GM13977 (cell line): ENCODE data around the gene GATM.

Experiments
- DNase-seq: peaks from one replicate; pipeline ENCODE4 v3.0.0; 2012; ENCODE audit warnings: low spot score
- in situ Hi-C: fragments of 300-500 bp; cut with MboI; formaldehyde crosslinking; loops from one replicate; pipeline ENCODE4 v1.12.0; 2022; ENCODE audit warnings: low sequenced_read_pairs, low pct_unique_long_range_greater_than_20kb, mixed read lengths, inconsistent platforms; ENCODE audit not compliant: unreplicated experiment
- TF ChIP-seq, protein P1 (sequence below): IDR thresholded peaks from 2 replicates; pipeline ENCODE4 v1.5.1; 2012; ENCODE audit warnings: mild to moderate bottlenecking, control low read depth; ENCODE audit not compliant: insufficient read depth; ENCODE audit errors: extremely low read depth, missing control alignments

The GATM gene, protein sequence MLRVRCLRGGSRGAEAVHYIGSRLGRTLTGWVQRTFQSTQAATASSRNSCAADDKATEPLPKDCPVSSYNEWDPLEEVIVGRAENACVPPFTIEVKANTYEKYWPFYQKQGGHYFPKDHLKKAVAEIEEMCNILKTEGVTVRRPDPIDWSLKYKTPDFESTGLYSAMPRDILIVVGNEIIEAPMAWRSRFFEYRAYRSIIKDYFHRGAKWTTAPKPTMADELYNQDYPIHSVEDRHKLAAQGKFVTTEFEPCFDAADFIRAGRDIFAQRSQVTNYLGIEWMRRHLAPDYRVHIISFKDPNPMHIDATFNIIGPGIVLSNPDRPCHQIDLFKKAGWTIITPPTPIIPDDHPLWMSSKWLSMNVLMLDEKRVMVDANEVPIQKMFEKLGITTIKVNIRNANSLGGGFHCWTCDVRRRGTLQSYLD

DNA sequence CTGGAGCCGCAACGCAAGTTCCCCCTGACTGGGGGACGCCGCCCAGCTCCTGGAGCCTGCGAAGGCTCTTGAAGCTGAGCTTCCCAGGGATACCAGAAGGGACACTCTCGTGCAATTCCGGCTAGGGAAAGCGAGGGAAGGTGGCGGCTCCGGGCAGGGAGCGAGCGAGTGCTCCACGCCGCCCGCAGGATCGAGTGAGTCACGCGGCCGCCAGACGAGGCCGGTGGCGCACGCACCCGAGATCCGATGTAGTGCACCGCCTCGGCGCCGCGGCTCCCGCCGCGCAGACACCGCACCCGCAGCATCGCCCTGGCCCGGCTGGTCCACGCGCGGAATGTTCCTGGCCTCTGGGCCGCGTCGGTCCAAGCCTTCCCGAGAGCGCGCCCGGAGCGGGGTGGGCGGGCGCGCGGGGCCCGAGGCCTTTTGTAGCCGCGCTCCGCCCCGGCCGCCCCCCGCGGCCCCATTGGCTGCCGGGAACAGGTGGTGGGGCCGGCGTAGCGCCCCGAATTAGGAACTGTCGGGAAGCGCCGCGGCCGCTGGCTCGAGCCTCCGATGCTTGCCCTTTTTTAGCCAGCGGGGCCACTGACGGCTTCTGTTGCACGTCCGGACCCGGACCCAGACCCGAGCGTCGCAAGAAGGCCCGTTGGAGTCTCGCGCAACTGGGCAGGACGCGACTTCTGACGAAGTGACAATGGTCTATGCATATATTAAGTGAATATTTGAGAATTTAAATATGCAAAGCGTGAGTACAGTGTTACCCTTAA lies at the start of gene GATM:
Gene GATM, minus strand, starts transcription at position 396 of the 764 bp plus-strand sequence. Its CDS starts 91 bp downstream, at position 305.
- in situ Hi-C loops, result loop anchor here (25.0 kb wide), 1 partner anchor 166 kb away; no protein-coding TSS in a partner anchor
- peak; percentile 91 for DNase-seq
- TF ChIP-seq, protein P1, sequence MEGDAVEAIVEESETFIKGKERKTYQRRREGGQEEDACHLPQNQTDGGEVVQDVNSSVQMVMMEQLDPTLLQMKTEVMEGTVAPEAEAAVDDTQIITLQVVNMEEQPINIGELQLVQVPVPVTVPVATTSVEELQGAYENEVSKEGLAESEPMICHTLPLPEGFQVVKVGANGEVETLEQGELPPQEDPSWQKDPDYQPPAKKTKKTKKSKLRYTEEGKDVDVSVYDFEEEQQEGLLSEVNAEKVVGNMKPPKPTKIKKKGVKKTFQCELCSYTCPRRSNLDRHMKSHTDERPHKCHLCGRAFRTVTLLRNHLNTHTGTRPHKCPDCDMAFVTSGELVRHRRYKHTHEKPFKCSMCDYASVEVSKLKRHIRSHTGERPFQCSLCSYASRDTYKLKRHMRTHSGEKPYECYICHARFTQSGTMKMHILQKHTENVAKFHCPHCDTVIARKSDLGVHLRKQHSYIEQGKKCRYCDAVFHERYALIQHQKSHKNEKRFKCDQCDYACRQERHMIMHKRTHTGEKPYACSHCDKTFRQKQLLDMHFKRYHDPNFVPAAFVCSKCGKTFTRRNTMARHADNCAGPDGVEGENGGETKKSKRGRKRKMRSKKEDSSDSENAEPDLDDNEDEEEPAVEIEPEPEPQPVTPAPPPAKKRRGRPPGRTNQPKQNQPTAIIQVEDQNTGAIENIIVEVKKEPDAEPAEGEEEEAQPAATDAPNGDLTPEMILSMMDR, result no peak

DNA sequence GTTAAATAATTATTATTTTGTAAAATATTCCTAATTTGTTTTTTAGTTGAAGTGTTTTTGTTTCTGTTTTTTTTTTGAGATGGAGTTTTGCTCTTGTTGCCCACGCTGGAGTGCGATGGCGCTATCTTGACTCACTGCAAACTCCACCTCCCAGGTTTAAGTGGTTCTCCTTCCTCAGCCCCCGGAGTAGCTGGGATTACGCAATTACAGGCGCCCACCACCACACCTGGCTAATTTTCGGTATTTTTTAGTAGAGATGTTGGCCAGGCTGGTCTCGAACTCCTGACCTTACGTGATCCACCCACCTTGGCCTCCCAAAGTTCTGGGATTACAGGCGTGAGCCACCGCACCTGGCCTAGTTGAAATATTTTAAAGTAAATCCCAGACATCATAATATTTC lies 48.7 kb upstream of the GATM start:
- TF ChIP-seq, protein P1, result no peak
- in situ Hi-C loops, result no loop called here
- no peak for DNase-seq

DNA sequence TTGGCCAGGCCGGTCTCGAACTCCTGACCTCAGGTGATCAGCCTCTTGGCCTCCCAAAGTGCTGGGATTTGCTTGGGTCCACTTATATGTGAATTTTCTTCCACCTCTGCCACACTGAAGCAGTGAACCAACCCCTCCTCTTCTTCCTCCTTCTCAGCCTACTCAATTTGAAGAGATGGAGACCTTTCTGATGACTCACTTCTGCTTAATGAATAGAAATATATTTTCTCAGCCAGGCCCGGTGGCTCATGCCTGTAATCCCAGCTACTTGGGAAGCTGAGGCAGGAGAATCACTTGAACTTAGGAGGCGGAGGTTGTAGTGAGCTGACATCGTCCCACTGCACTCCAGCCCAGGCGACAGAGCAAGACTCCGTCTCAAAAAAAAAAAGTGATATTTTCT lies 46.8 kb upstream of the GATM start:
- no peak for DNase-seq
- TF ChIP-seq, protein P1, result no peak
- in situ Hi-C loops, result no loop called here

DNA sequence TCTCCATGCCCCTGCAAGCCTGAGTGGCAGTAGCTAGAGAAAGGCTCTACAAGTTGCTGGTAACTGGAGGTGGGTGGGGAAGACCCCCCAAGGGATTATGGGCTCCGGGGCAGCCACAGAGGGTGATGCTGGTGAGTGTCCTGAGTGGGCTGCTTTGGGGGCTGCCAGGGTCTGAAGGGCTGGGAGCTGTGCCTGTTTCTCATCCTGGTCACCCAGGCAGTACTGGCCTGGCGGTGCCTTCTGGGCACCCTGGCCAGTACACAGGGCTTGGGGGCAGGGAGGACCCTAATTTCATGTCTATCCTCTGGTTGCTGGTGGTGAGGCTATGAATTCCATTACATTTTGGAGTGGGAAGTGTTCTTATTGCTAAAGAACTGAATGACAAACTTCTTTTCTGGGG lies 46.1 kb upstream of the GATM start:
- DNase-seq, result no peak
- TF ChIP-seq, protein P1, result no peak
- in situ Hi-C loops, result no loop called here

DNA sequence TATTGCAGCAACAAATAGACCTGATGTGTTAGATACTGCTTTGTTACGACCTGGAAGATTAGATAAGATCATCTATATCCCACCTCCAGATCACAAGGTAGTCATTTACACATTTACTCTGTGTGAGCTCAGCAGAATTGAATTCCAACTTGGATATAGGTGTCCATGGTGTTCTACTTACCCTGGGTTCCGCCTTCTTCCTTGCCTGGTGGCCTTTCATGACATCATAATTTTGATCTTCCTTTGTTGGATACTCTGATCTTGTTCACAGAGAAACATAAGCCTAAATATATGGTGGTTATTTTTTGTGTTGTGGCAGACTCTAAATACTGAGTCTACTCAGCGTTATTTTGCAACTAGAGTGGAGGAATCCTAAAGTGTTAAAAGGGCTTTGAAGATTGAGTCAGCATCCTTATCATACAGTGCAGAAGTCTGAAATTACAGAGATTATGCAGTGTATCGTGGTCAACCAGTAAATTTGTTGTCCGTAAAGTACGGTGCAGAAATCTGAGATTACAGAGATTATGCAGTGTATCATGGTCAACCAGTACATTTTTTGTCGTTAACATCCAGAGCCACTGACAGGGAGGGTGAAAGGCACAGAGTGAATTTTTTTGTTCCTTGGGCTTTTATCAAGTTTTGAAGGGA lies 39.1 kb upstream of the GATM start:
- in situ Hi-C loops, result no loop called here
- DNase-seq, result no peak
- TF ChIP-seq, protein P1, result no peak

DNA sequence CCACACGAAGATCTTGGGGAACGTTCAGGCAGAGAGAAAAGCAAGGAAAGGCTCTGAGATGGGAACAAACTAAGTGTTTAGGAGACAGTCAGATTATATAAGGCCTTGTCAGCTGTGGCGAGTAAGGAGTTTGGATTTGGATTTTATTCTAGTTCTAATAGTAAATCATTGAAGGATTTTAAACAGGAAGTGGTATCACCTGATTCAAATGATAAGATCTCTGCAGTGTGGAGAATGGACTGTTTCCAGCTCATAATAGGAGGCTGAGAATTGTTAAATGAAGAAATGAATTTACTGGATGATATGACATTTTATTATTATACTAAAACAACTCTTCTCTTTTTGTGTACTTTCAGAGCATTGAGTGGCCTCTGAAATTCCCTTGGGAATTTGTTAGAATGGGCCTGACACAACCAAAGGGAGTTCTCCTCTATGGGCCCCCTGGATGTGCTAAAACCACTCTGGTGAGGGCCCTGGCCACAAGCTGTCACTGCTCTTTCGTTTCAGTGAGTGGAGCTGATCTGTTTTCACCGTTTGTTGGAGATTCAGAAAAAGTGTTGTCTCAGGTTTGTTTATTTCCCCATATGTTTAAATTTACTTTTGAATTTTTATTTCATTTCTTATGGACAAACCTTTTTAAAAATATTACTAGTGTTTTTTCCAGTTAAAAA lies 36.0 kb upstream of the GATM start:
- in situ Hi-C loops, result no loop called here
- no peak for DNase-seq
- TF ChIP-seq, protein P1, result no peak
